ENCODE results near the gene LHPP.

Gene LHPP

GRCh38 chr10:124590216-124591122 is 128.8 kb downstream of the LHPP start:
- no peak overlapping the region for H3K4me3 ChIP-seq (ENCODE audit: low read depth, low read length)

GRCh38 chr10:124591123-124591495 is 129.5 kb downstream of the LHPP start:
- no peak overlapping the region for H3K4me3 ChIP-seq (ENCODE audit: low read depth, low read length)

GRCh38 chr10:124592101-124592500 is 130.5 kb downstream of the LHPP start:
- H3K4me3 ChIP-seq (ENCODE audit: low read depth, low read length): no peak overlapping the region

- H3K4me3 ChIP-seq (ENCODE audit: low read depth, low read length): no peak overlapping the region
Observed at GRCh38 chr10:124592736-124593430, 131.3 kb downstream of the LHPP start.

- no peak overlapping the region for H3K4me3 ChIP-seq (ENCODE audit: low read depth, low read length)
Observed at GRCh38 chr10:124593431-124593985, 131.9 kb downstream of the LHPP start.

GRCh38 chr10:124594240-124594639 is 132.6 kb downstream of the LHPP start:
- H3K4me3 ChIP-seq (ENCODE audit: low read depth, low read length): no peak overlapping the region

- H3K4me3 ChIP-seq (ENCODE audit: low read depth, low read length): no peak overlapping the region
Observed at GRCh38 chr10:124595143-124595883, 133.7 kb downstream of the LHPP start.

- no peak overlapping the region for H3K4me3 ChIP-seq (ENCODE audit: low read depth, low read length)
Observed at GRCh38 chr10:124596116-124596785, 134.6 kb downstream of the LHPP start.

- no peak overlapping the region for H3K4me3 ChIP-seq (ENCODE audit: low read depth, low read length)
Observed at GRCh38 chr10:124596962-124597845, 135.6 kb downstream of the LHPP start.

- no peak overlapping the region for H3K4me3 ChIP-seq (ENCODE audit: low read depth, low read length)
Observed at GRCh38 chr10:124597846-124598165, 136.2 kb downstream of the LHPP start.

GRCh38 chr10:124598196-124598595 is 136.6 kb downstream of the LHPP start:
- no peak overlapping the region for H3K4me3 ChIP-seq (ENCODE audit: low read depth, low read length)

GRCh38 chr10:124598773-124599587 is 137.4 kb downstream of the LHPP start:
- no peak overlapping the region for H3K4me3 ChIP-seq (ENCODE audit: low read depth, low read length)

GRCh38 chr10:124599588-124600050 is 138.0 kb downstream of the LHPP start:
- H3K4me3 ChIP-seq (ENCODE audit: low read depth, low read length): no peak overlapping the region

- H3K4me3 ChIP-seq (ENCODE audit: low read depth, low read length): no peak overlapping the region
Observed at GRCh38 chr10:124600051-124600880, 138.6 kb downstream of the LHPP start.

GRCh38 chr10:124601016-124601415 is 139.4 kb downstream of the LHPP start:
- H3K4me3 ChIP-seq (ENCODE audit: low read depth, low read length): no peak overlapping the region

- no peak overlapping the region for H3K4me3 ChIP-seq (ENCODE audit: low read depth, low read length)
Observed at GRCh38 chr10:124601431-124602120, 140.0 kb downstream of the LHPP start.

GRCh38 chr10:124602121-124602561 is 140.5 kb downstream of the LHPP start:
- H3K4me3 ChIP-seq (ENCODE audit: low read depth, low read length): no peak overlapping the region

All from iPS-11a (cell line).